ENCODE results near the gene RPLP2.

RPLP2 gene

GRCh38 chr11:772429-773390 lies 37.1 kb upstream of the RPLP2 start:
- no peak for TF ChIP-seq CTCF (IDR thresholded peaks at IDR 0.05; ENCODE audit: low read depth, low read length, poor library complexity, severe bottlenecking)
- TF ChIP-seq EZH2phosphoT487 (IDR thresholded peaks at IDR 0.05; ENCODE audit: borderline replicate concordance, low read length) = no peak
- H4K20me1 ChIP-seq (ENCODE audit: control insufficient read depth, insufficient read depth, low read depth, low read length) = no peaks in the 10 kb centered on the region; the same call in 1 of the 2 replicates
- H3K4me1 ChIP-seq (ENCODE audit: control insufficient read depth, low read length) = peaks cover 6% of the 10 kb centered on the region
- H3K9me3 ChIP-seq (ENCODE audit: control insufficient read depth, insufficient read depth, low read length) = no peaks in the 10 kb centered on the region
- H3K4me2 ChIP-seq (ENCODE audit: low read length) = no peak overlapping the region
- peaks cover 52% of the 10 kb centered on the region for H3K79me2 ChIP-seq (ENCODE audit: control insufficient read depth, low read length)
- H3K9me2 ChIP-seq (replicated peaks; ENCODE audit: control insufficient read depth, low read length) = no peaks in the 10 kb centered on the region
- no peaks in the 10 kb centered on the region for H3K27me3 ChIP-seq (ENCODE audit: control insufficient read depth, low read length)
- peaks cover 59% of the 10 kb centered on the region for H3K36me3 ChIP-seq (ENCODE audit: control insufficient read depth, low read length)
- H3F3A ChIP-seq (ENCODE audit: control insufficient read depth, insufficient read depth) = no peaks in the 10 kb centered on the region
- H3K4me3 ChIP-seq (ENCODE audit: low read length) = no peak overlapping the region
- H3K27ac ChIP-seq (ENCODE audit: low read depth, low read length) = no peak overlapping the region

- peaks cover 11% of the 10 kb centered on the region for H3K4me1 ChIP-seq (ENCODE audit: control insufficient read depth, low read length)
- H3F3A ChIP-seq (ENCODE audit: control insufficient read depth, insufficient read depth) = no peaks in the 10 kb centered on the region
- H3K36me3 ChIP-seq (ENCODE audit: control insufficient read depth, low read length) = peaks cover 62% of the 10 kb centered on the region
- H3K79me2 ChIP-seq (ENCODE audit: control insufficient read depth, low read length) = peaks cover 60% of the 10 kb centered on the region
- no peak overlapping the region for H3K27ac ChIP-seq (ENCODE audit: low read depth, low read length)
- H3K27me3 ChIP-seq (ENCODE audit: control insufficient read depth, low read length) = no peaks in the 10 kb centered on the region
- H3K4me3 ChIP-seq (ENCODE audit: low read length) = no peak overlapping the region
- TF ChIP-seq EZH2phosphoT487 (IDR thresholded peaks at IDR 0.05; ENCODE audit: borderline replicate concordance, low read length) = no peak
- TF ChIP-seq CTCF (IDR thresholded peaks at IDR 0.05; ENCODE audit: low read depth, low read length, poor library complexity, severe bottlenecking) = no peak
- H3K9me2 ChIP-seq (replicated peaks; ENCODE audit: control insufficient read depth, low read length) = no peaks in the 10 kb centered on the region
- H3K4me2 ChIP-seq (ENCODE audit: low read length) = no peak overlapping the region
- H4K20me1 ChIP-seq (ENCODE audit: control insufficient read depth, insufficient read depth, low read depth, low read length) = no peaks in the 10 kb centered on the region; the same call in 1 of the 2 replicates
- H3K9me3 ChIP-seq (ENCODE audit: control insufficient read depth, insufficient read depth, low read length) = no peaks in the 10 kb centered on the region
Measured at GRCh38 chr11:773425-773824, 36.3 kb upstream of the RPLP2 start.

- H3K4me3 ChIP-seq (ENCODE audit: low read length) = no peak overlapping the region
- TF ChIP-seq CTCF (IDR thresholded peaks at IDR 0.05; ENCODE audit: low read depth, low read length, poor library complexity, severe bottlenecking) = no peak
- TF ChIP-seq EZH2phosphoT487 (IDR thresholded peaks at IDR 0.05; ENCODE audit: borderline replicate concordance, low read length) = no peak
- no peaks in the 10 kb centered on the region for H3K9me3 ChIP-seq (ENCODE audit: control insufficient read depth, insufficient read depth, low read length)
- no peak overlapping the region for H3K27ac ChIP-seq (ENCODE audit: low read depth, low read length)
- H3K36me3 ChIP-seq (ENCODE audit: control insufficient read depth, low read length) = peaks cover 63% of the 10 kb centered on the region
- H3F3A ChIP-seq (ENCODE audit: control insufficient read depth, insufficient read depth) = no peaks in the 10 kb centered on the region
- no peak overlapping the region for H3K4me2 ChIP-seq (ENCODE audit: low read length)
- H3K79me2 ChIP-seq (ENCODE audit: control insufficient read depth, low read length) = peaks cover 64% of the 10 kb centered on the region
- no peaks in the 10 kb centered on the region for H3K27me3 ChIP-seq (ENCODE audit: control insufficient read depth, low read length)
- no peaks in the 10 kb centered on the region; the same call in 1 of the 2 replicates for H4K20me1 ChIP-seq (ENCODE audit: control insufficient read depth, insufficient read depth, low read depth, low read length)
- no peaks in the 10 kb centered on the region for H3K9me2 ChIP-seq (replicated peaks; ENCODE audit: control insufficient read depth, low read length)
- H3K4me1 ChIP-seq (ENCODE audit: control insufficient read depth, low read length) = peaks cover 15% of the 10 kb centered on the region
Measured at GRCh38 chr11:773830-774229, 35.9 kb upstream of the RPLP2 start.

All from DOHH2 (cell line).